ENCODE results near the gene HECW1. TPM values are rescaled to one million over a fixed set of nuclear protein-coding genes. Genes with fewer than 3 reads are reported as not detected.
"Not testable (repeated sequence)": the region's sequence is repeated elsewhere in the genome, so short reads cannot be mapped to it uniquely, and the experiment has no call there.

The HECW1 gene
- total and polyA plus RNA-seq, 12 donors, result 0.07 to 0.23 TPM; not detected in 10

- no peak for ATAC-seq
- Histone ChIP-seq H3K27me3 (peaks cover 0 to 3% (median 0%) of the 10 kb centered on the region in 7 donors), H3K9me3 (no peaks in the 10 kb centered on the region), H3K36me3 (no peaks in the 10 kb centered on the region), H3K4me1 (peaks cover 0 to 19% (median 0%) of the 10 kb centered on the region in 9 donors), H3K27ac (no peak overlapping the region), H3K4me3 (no peak overlapping the region)
- no peak for DNase-seq
- no peak for TF ChIP-seq CTCF (IDR thresholded peaks at IDR 0.05)
- intact Hi-C loops (cut with DNase I), result no loop called here
- WGBS, 2 donors, result 78 to 83% methylated on average over 4 of the region's 4 CpGs
Observed at GRCh38 chr7:43569424-43569823, 457.0 kb downstream of the HECW1 start.

GRCh38 chr7:43570688-43571365 lies 458.4 kb downstream of the HECW1 start:
- TF ChIP-seq CTCF (IDR thresholded peaks at IDR 0.05), result no peak
- Histone ChIP-seq H3K9me3 (no peaks in the 10 kb centered on the region), H3K27me3 (no peaks in the 10 kb centered on the region), H3K4me3 (no peak overlapping the region), H3K4me1 (peaks cover 0 to 19% (median 0%) of the 10 kb centered on the region in 9 donors), H3K27ac (no peak overlapping the region), H3K36me3 (no peaks in the 10 kb centered on the region)
- no peak for DNase-seq
- 89 to 92% methylated on average over 4 of the region's 4 CpGs for WGBS, 2 donors
- intact Hi-C loops (cut with DNase I), result no loop called here
- ATAC-seq, result no peak

- H3K4me3 ChIP-seq, result no peak overlapping the region
- ATAC-seq (peak; percentile 42 to 93 (median 74)), DNase-seq (peak in 1 of 2 donors; percentile 16)
- no peaks in the 10 kb centered on the region for H3K27me3 ChIP-seq
- peaks cover 0 to 19% (median 0%) of the 10 kb centered on the region in 9 donors for H3K4me1 ChIP-seq
- WGBS, 2 donors, result 53 to 56% methylated on average over 1 of the region's 1 CpG
- TF ChIP-seq CTCF (IDR thresholded peaks at IDR 0.05), result no peak
- H3K27ac ChIP-seq, result peak overlapping the region in 1 of 10 donors; percentile 70
- intact Hi-C loops (cut with DNase I), result no loop called here
- no peaks in the 10 kb centered on the region for H3K9me3 ChIP-seq
- H3K36me3 ChIP-seq, result no peaks in the 10 kb centered on the region
Observed at GRCh38 chr7:43572516-43573049, 460.1 kb downstream of the HECW1 start.

GRCh38 chr7:43573832-43574231 lies 461.4 kb downstream of the HECW1 start:
- H3K4me1 ChIP-seq, result peaks cover 0 to 17% (median 0%) of the 10 kb centered on the region in 9 donors
- intact Hi-C loops (cut with DNase I), result not testable (repeated sequence)

GRCh38 chr7:43575506-43575905 lies 463.1 kb downstream of the HECW1 start:
- DNase-seq (no peak), ATAC-seq (no peak)
- no peaks in the 10 kb centered on the region for H3K36me3 ChIP-seq
- TF ChIP-seq CTCF (IDR thresholded peaks at IDR 0.05), result no peak
- no peak overlapping the region for H3K4me3 ChIP-seq
- H3K4me1 ChIP-seq, result peaks cover 0 to 16% (median 0%) of the 10 kb centered on the region in 9 donors
- H3K27ac ChIP-seq, result no peak overlapping the region
- 92 to 93% methylated on average over 6 of the region's 6 CpGs for WGBS, 2 donors
- peaks cover 0 to 4% (median 0%) of the 10 kb centered on the region in 11 donors for H3K9me3 ChIP-seq
- intact Hi-C loops (cut with DNase I), result loop anchor here in 1 of 10 donors (5.0 kb wide), 1 partner anchor 262 kb away; no protein-coding TSS in a partner anchor
- no peaks in the 10 kb centered on the region for H3K27me3 ChIP-seq

More at GRCh38 chr7:43573832-43574231, 461.4 kb downstream of the HECW1 start:
- not testable (repeated sequence) for H3K9me3 ChIP-seq, H3K4me3 ChIP-seq, H3K27ac ChIP-seq, H3K27me3 ChIP-seq, ATAC-seq, H3K36me3 ChIP-seq, DNase-seq
- WGBS, 2 donors, result 91 to 94% methylated on average over 2 of the region's 2 CpGs
